ENCODE results near the gene ZYX. TPM values are rescaled to one million over a fixed set of nuclear protein-coding genes. Genes with fewer than 3 reads are reported as not detected.

The ZYX gene
- total RNA-seq, 3 donors from 2014 or later = 49.0 to 203 (median 109) TPM

GRCh38 chr7:143384148-143384547 is 3.0 kb downstream of the ZYX start:
- intact Hi-C loops (cut with DNase I, micrococcal nuclease) = no loop called here

GRCh38 chr7:143384661-143385631 is 3.8 kb downstream of the ZYX start:
- TF ChIP-seq, protein P1, sequence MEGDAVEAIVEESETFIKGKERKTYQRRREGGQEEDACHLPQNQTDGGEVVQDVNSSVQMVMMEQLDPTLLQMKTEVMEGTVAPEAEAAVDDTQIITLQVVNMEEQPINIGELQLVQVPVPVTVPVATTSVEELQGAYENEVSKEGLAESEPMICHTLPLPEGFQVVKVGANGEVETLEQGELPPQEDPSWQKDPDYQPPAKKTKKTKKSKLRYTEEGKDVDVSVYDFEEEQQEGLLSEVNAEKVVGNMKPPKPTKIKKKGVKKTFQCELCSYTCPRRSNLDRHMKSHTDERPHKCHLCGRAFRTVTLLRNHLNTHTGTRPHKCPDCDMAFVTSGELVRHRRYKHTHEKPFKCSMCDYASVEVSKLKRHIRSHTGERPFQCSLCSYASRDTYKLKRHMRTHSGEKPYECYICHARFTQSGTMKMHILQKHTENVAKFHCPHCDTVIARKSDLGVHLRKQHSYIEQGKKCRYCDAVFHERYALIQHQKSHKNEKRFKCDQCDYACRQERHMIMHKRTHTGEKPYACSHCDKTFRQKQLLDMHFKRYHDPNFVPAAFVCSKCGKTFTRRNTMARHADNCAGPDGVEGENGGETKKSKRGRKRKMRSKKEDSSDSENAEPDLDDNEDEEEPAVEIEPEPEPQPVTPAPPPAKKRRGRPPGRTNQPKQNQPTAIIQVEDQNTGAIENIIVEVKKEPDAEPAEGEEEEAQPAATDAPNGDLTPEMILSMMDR (IDR thresholded peaks at IDR 0.05) = no peak
- Histone ChIP-seq H3K36me3 (ENCODE audit: low read depth) (peaks cover 2% of the 10 kb centered on the region), H3K4me1 (ENCODE audit: low read depth) (peaks cover 27% of the 10 kb centered on the region), H3K9me3 (no peaks in the 10 kb centered on the region), H3K4me3 (no peak overlapping the region)
- no peak for ATAC-seq
- DNase-seq = peak in 1 of 3 donors; percentile 18
- intact Hi-C loops (cut with DNase I, micrococcal nuclease) = no loop called here

More at GRCh38 chr7:143384148-143384547, 3.0 kb downstream of the ZYX start:
- peaks cover 2% of the 10 kb centered on the region for H3K36me3 ChIP-seq (ENCODE audit: low read depth)
- TF ChIP-seq, protein P1 (IDR thresholded peaks at IDR 0.05) = no peak
- no peak overlapping the region for H3K4me3 ChIP-seq
- no peak for ATAC-seq
- no peaks in the 10 kb centered on the region for H3K9me3 ChIP-seq
- peak in 1 of 3 donors; percentile 15 for DNase-seq
- H3K4me1 ChIP-seq (ENCODE audit: low read depth) = peaks cover 32% of the 10 kb centered on the region

DNA sequence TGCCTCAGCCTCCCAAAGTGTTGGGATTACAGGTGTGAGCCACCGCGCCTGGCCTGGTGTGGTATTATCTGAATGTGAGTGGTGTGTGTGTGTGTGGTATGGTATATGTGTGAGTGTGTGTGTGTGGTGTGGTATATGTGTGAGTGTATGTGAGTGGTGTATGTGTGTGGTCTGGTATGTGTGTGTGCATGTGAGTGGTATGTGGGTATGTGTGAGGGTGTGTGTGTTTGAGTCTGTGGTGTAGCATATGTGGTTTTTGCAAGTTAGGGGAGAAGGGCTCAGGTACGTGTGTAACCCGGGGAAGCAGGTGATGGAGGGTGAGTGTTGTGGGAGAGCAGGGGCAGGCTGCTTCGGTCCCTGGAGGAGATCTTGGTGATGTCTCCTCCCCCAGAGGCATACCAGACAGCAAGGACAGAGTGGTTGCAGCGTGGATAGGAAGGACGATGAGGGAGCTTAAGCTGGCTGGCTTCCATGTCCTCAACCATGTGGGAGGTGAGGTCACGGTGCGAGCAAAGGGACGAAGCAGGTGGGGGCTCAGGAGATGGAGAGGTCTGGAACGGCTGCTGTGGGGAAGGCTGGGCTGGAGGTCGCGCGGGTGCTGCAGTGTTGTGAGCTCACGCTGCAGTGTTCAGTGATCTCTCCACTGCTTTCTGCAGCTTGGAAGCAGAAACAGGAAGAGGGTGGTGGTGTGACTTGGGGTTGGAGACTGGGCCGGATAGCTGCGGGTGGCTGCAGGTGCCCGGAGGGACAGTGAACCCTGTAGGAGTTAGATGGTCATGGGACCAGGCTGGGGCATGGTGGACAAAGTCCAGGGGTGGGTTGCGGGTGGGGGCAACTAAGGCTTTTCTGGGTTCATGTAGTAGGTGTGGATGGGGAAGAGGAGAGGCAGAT is 5.0 kb downstream of the ZYX start:
- H3K4me1 ChIP-seq (ENCODE audit: low read depth) = peaks cover 26% of the 10 kb centered on the region
- H3K36me3 ChIP-seq (ENCODE audit: low read depth) = peaks cover 2% of the 10 kb centered on the region
- intact Hi-C loops (cut with DNase I, micrococcal nuclease) = no loop called here
- H3K4me3 ChIP-seq = no peak overlapping the region
- DNase-seq = peak in 1 of 3 donors; percentile 43
- TF ChIP-seq, protein P1 (IDR thresholded peaks at IDR 0.05) = no peak
- peak; percentile 35 for ATAC-seq
- H3K9me3 ChIP-seq = no peaks in the 10 kb centered on the region

DNA sequence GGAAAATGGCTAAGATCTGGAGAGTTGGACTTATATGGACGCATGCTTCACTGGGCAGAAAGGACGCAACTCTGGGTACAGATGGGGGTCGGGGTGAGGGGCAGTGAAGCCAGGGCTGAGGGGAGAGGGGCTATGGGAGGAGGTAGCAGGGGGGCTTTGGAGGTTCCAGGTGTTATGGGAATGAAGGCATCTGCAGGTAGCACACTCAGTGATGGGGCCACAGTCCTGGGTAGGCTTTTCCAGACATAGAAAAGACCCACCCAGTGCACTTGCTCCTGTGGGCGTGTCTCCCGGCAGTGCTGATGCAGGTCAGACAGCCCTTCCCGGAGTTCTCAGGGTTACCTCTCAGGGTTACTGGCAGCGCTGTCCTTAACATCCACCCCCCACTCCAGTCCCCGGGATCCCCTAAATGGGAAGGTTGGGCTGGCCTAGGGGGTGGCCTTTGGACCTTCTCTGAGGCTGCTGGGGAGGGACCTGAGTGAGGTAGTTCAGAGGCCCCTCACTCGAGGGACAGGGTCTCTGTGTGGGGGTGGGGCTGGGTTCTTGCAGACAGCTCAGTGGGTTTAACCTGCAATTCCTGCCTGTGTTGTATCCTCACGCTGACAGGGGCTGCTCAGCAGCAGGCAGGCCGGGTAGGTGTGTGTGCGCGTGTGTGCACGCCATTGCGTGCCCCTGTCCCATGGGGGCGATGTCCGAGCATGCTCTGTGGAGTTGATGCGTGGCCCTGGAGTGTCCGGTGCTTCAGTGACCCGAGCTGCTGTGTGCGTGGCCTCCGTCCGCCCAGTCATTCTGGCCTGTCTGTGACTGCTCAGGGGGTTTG is 6.2 kb downstream of the ZYX start:
- H3K4me1 ChIP-seq (ENCODE audit: low read depth) = peaks cover 24% of the 10 kb centered on the region
- intact Hi-C loops (cut with DNase I, micrococcal nuclease) = no loop called here
- peaks cover 2% of the 10 kb centered on the region for H3K36me3 ChIP-seq (ENCODE audit: low read depth)
- DNase-seq (peak in 1 of 3 donors; percentile 24), ATAC-seq (no peak)
- no peaks in the 10 kb centered on the region for H3K9me3 ChIP-seq
- TF ChIP-seq, protein P1 (IDR thresholded peaks at IDR 0.05) = no peak
- H3K4me3 ChIP-seq = no peak overlapping the region

- DNase-seq = no peak
- intact Hi-C loops (cut with DNase I, micrococcal nuclease) = no loop called here
- Histone ChIP-seq H3K9me3 (no peaks in the 10 kb centered on the region), H3K4me3 (no peak overlapping the region), H3K36me3 (ENCODE audit: low read depth) (peaks cover 2% of the 10 kb centered on the region), H3K4me1 (ENCODE audit: low read depth) (peaks cover 18% of the 10 kb centered on the region)
- ATAC-seq = no peak
- TF ChIP-seq, protein P1 (IDR thresholded peaks at IDR 0.05) = no peak
Observed at GRCh38 chr7:143388051-143388450, 6.9 kb downstream of the ZYX start.
